HepG2 (cell line): Measurements from ENCODE around the gene STMN1. TPM values are rescaled to one million over a fixed set of nuclear protein-coding genes. Genes with fewer than 3 reads are reported as not detected.
A peak's percentile ranks its signal among the peaks of the same experiment; 100 is the strongest.

Experiments
- CBX5 ChIP-seq: sonication (generic); formaldehyde crosslinking; IDR thresholded peaks from 2 replicates; pipeline ENCODE4 v1.4.0; 2020; ENCODE audit warnings: missing genetic modification reagents, borderline replicate concordance
- ELF1 ChIP-seq: sonication (generic); formaldehyde crosslinking; IDR thresholded peaks from 2 replicates; pipeline ENCODE4 v1.4.0; 2020; ENCODE audit warnings: missing genetic modification reagents
- ELF3 ChIP-seq: IDR thresholded peaks from 2 replicates; pipeline ENCODE4 v1.6.1; 2016; ENCODE audit warnings: missing genetic modification reagents, missing compliant biosample characterization
- HMG20A ChIP-seq: IDR thresholded peaks from 2 replicates; pipeline ENCODE4 v1.6.1; 2016; ENCODE audit warnings: borderline replicate concordance
- HNRNPH1 ChIP-seq: fragments of 200-400 bp; formaldehyde crosslinking; optimal IDR thresholded peaks from 2 replicates; pipeline ENCODE3; 2017; ENCODE audit warnings: mild to moderate bottlenecking, low read depth, low read length
- HOXD1 ChIP-seq: sonication (generic); formaldehyde crosslinking; IDR thresholded peaks from 2 replicates; pipeline ENCODE4 v1.5.0; 2020; ENCODE audit warnings: missing genetic modification reagents
- IRF9 ChIP-seq: sonication (generic); formaldehyde crosslinking; IDR thresholded peaks from 2 replicates; pipeline ENCODE4 v1.8.0; 2022; ENCODE audit warnings: missing genetic modification reagents, mild to moderate bottlenecking, borderline replicate concordance
- KDM6A ChIP-seq: IDR thresholded peaks from 2 replicates; pipeline ENCODE4 v1.6.1; 2016; ENCODE audit warnings: low read depth
- MYNN ChIP-seq: sonication (generic); formaldehyde crosslinking; IDR thresholded peaks from 2 replicates; pipeline ENCODE4 v1.4.0; 2020; ENCODE audit warnings: mild to moderate bottlenecking, low read depth, missing genetic modification reagents
- NFKB2 ChIP-seq: sonication (generic); formaldehyde crosslinking; IDR thresholded peaks from 2 replicates; pipeline ENCODE4 v1.4.0; 2020; ENCODE audit warnings: missing genetic modification reagents, borderline replicate concordance
- PHF21A ChIP-seq: sonication (generic); formaldehyde crosslinking; IDR thresholded peaks from 2 replicates; pipeline ENCODE4 v1.5.0; 2020; ENCODE audit warnings: mild to moderate bottlenecking, missing genetic modification reagents
- POLR2AphosphoS5 ChIP-seq: IDR thresholded peaks from 2 replicates; pipeline ENCODE4 v1.6.1; 2012; ENCODE audit warnings: low read depth, low read length
- RCOR2 ChIP-seq: IDR thresholded peaks from 2 replicates; pipeline ENCODE4 v1.6.1; 2016; ENCODE audit warnings: missing biosample characterization, missing genetic modification reagents
- REST ChIP-seq, 2 experiments: IDR thresholded peaks; 2 replicates each; pipeline ENCODE4 v1.6.1; 2011 to 2012; ENCODE audit warnings: low read length in 2 of 2, borderline replicate concordance in 1 of 2, low read depth in 1 of 2, mild to moderate bottlenecking in 1 of 2, moderate library complexity in 1 of 2
- RORA ChIP-seq: sonication (generic); formaldehyde crosslinking; IDR thresholded peaks from 2 replicates; pipeline ENCODE4 v1.5.0; 2020; ENCODE audit warnings: mild to moderate bottlenecking, missing genetic modification reagents, moderate library complexity
- TFDP1 ChIP-seq: IDR thresholded peaks from 2 replicates; pipeline ENCODE4 v1.6.1; 2016; ENCODE audit warnings: missing compliant biosample characterization, missing genetic modification reagents, borderline replicate concordance
- ZNF205 ChIP-seq: IDR thresholded peaks from 2 replicates; pipeline ENCODE4 v1.6.1; 2018; ENCODE audit warnings: missing biosample characterization, missing genetic modification reagents
- ZNF275 ChIP-seq: sonication (generic); formaldehyde crosslinking; IDR thresholded peaks from 2 replicates; pipeline ENCODE4 v1.8.0; 2022; ENCODE audit warnings: missing genetic modification reagents, mild to moderate bottlenecking, inconsistent platforms, borderline replicate concordance
- ZNF605 ChIP-seq: sonication (generic); formaldehyde crosslinking; IDR thresholded peaks from 2 replicates; pipeline ENCODE4 v1.8.0; 2022; ENCODE audit warnings: mild to moderate bottlenecking, missing genetic modification reagents
- ZNF747 ChIP-seq: sonication (generic); formaldehyde crosslinking; IDR thresholded peaks from 2 replicates; pipeline ENCODE4 v1.8.1; 2023; ENCODE audit warnings: missing genetic modification reagents, mild to moderate bottlenecking, borderline replicate concordance
- ZNF766 ChIP-seq: sonication (generic); formaldehyde crosslinking; IDR thresholded peaks from 2 replicates; pipeline ENCODE4 v1.5.0; 2020; ENCODE audit warnings: missing genetic modification reagents, borderline replicate concordance
- polyA plus RNA-seq, 8 experiments: library from polyadenylated mRNA; depleted of rRNA in 3 of 8; stranded (reverse) in 7 of 8; unstranded in 1 of 8; fragments of >200 nt; fragmentation: Illumina TruSeq in 4 of 8; extraction: Trizol in 4 of 8; gene quantifications; 2 replicates each; pipeline versions ENCODE4 v1.2.1 to v1.2.3, GENCODE V29; 2011 to 2016; ENCODE audit warnings: low read depth in 4 of 8, missing spikeins in 1 of 8, mixed read lengths in 1 of 8; ENCODE audit not compliant: insufficient read depth in 1 of 8
- total RNA-seq, 5 experiments: library from RNA; depleted of rRNA; stranded (reverse); fragments of >200 nt; fragmentation: Illumina TruSeq; extraction: Trizol; gene quantifications; 2 replicates each; pipeline ENCODE4 v1.2.3, GENCODE V29; 2016; ENCODE audit warnings: low read depth in 1 of 5

The STMN1 gene
- total and polyA plus RNA-seq, 2 of the 13 experiments (the other 11 are each of a cell fraction or from before 2014, with no cell fraction given): 45.9 to 409 TPM

GRCh38 chr1:25861316-25862286 is 44.6 kb downstream of the STMN1 start (continued):
- TF ChIP-seq RCOR2 (CRISPR knock-in tag) (peak; percentile 54), CBX5 (CRISPR knock-in tag) (peak; percentile 81; the same call in 1 of the 2 replicates), REST (IDR thresholded peaks at IDR 0.05; ENCODE audit: borderline replicate concordance in 1 of 2, low read depth in 1 of 2, low read length in 2 of 2) (peak in 1 of 2 experiments; percentile 52; a peak in 1 of 4 replicates), ZNF766 (no peak), ZNF275 (CRISPR knock-in tag) (no peak; the same call in 1 of the 2 replicates), ZNF205 (CRISPR knock-in tag) (no peak), POLR2AphosphoS5 (0 out of 2 replicates have a peak, but pooled peaks have one; percentile 26), KDM6A (CRISPR knock-in tag) (peak; percentile 82), ZNF747 (no peak), ELF3 (CRISPR knock-in tag) (peak; percentile 99), MYNN (CRISPR knock-in tag) (no peak), IRF9 (0 out of 2 replicates have a peak, but pooled peaks have one; percentile 10), HMG20A (CRISPR knock-in tag) (no peak; the same call in 1 of the 2 replicates), TFDP1 (CRISPR knock-in tag) (peak; percentile 40; the same call in 1 of the 2 replicates), HOXD1 (no peak; the same call in 1 of the 2 replicates), HNRNPH1 (no peak), RORA (CRISPR knock-in tag) (no peak), ZNF605 (CRISPR knock-in tag) (peak; percentile 60; the same call in 1 of the 2 replicates), NFKB2 (no peak), ELF1 (CRISPR knock-in tag) (peak; percentile 58; the same call in 1 of the 2 replicates), PHF21A (CRISPR knock-in tag) (peak; percentile 80)
